Stimulated activated CD4-positive, alpha-beta T cell treated with anti-CD3 and anti-CD28 coated beads, Interleukin-4, amount 100 ng/mL, for 48 hours (primary cell): ENCODE results near the gene TMEM14B.
"Not testable (repeated sequence)": the region's sequence is repeated elsewhere in the genome, so short reads cannot be mapped to it uniquely, and the experiment has no call there.

Experiments used
- DNase-seq, 2 donors: peaks; one replicate each; pipeline ENCODE4 v3.0.0-alpha.2; 2020; ENCODE audit warnings: low read depth in 2 of 2

Gene TMEM14B

GRCh38 chr6:10747251-10747972, at the start of gene TMEM14B:
Gene TMEM14B, plus strand, starts transcription at chr6:10747805. Its CDS starts 1,441 bp downstream, at chr6:10749246.
- peak; percentile 99 to 100 for DNase-seq

- DNase-seq: no peak
These were observed 33.6 kb upstream of the TMEM14B start for GRCh38 chr6:10713962-10714361.

- no peak for DNase-seq
These were observed 28.2 kb upstream of the TMEM14B start for GRCh38 chr6:10719296-10719963.

- no peak for DNase-seq
These were observed 27.7 kb upstream of the TMEM14B start for GRCh38 chr6:10719964-10720264.

GRCh38 chr6:10720265-10720959, 27.2 kb upstream of the TMEM14B start:
- peak in 1 of 2 donors; percentile 47 for DNase-seq

- DNase-seq: not testable (repeated sequence)
These were observed 26.4 kb upstream of the TMEM14B start for GRCh38 chr6:10720960-10721849.

GRCh38 chr6:10721850-10722569, 25.6 kb upstream of the TMEM14B start:
- DNase-seq: no peak

- no peak for DNase-seq
These were observed 25.1 kb upstream of the TMEM14B start for GRCh38 chr6:10722570-10722819.

GRCh38 chr6:10722820-10723566, 24.6 kb upstream of the TMEM14B start, which contains the start of gene TMEM14C:
Gene TMEM14C, plus strand, starts transcription at chr6:10723070. Its CDS starts 1,544 bp downstream, at chr6:10724614.
- DNase-seq: peak; percentile 78 to 93

GRCh38 chr6:10723567-10723881, 24.1 kb upstream of the TMEM14B start:
- no peak for DNase-seq

- DNase-seq: no peak
These were observed 22.6 kb upstream of the TMEM14B start for GRCh38 chr6:10725044-10725443.

GRCh38 chr6:10725716-10726115, 21.9 kb upstream of the TMEM14B start:
- no peak for DNase-seq

GRCh38 chr6:10730254-10730653, 17.4 kb upstream of the TMEM14B start:
- no peak for DNase-seq

- no peak for DNase-seq
These were observed 14.4 kb upstream of the TMEM14B start for GRCh38 chr6:10733151-10733715.

GRCh38 chr6:10733863-10734262, 13.7 kb upstream of the TMEM14B start:
- DNase-seq: no peak

- DNase-seq: no peak
These were observed 10.9 kb upstream of the TMEM14B start for GRCh38 chr6:10736731-10737130.

GRCh38 chr6:10740061-10740460, 7.5 kb upstream of the TMEM14B start:
- no peak for DNase-seq

- not testable (repeated sequence) for DNase-seq
These were observed 6.0 kb upstream of the TMEM14B start for GRCh38 chr6:10741643-10742042.

GRCh38 chr6:10742251-10742650, 5.4 kb upstream of the TMEM14B start:
- no peak for DNase-seq

GRCh38 chr6:10743515-10743914, 4.1 kb upstream of the TMEM14B start:
- DNase-seq: no peak

GRCh38 chr6:10745116-10745515, 2.5 kb upstream of the TMEM14B start:
- DNase-seq: no peak
